HG03565 (cell line): ENCODE data around the gene OXSR1.
A peak's percentile ranks its signal among the peaks of the same experiment; 100 is the strongest.
"Not testable (repeated sequence)": the region's sequence is repeated elsewhere in the genome, so short reads cannot be mapped to it uniquely, and the experiment has no call there.

Source experiments
- ATAC-seq: cut with Tn5 transposase; IDR thresholded peaks from one replicate; pipeline ENCODE4 v1.9.1; 2021; ENCODE audit warnings: mild to moderate bottlenecking, moderate library complexity; ENCODE audit not compliant: unreplicated experiment

The OXSR1 gene

DNA sequence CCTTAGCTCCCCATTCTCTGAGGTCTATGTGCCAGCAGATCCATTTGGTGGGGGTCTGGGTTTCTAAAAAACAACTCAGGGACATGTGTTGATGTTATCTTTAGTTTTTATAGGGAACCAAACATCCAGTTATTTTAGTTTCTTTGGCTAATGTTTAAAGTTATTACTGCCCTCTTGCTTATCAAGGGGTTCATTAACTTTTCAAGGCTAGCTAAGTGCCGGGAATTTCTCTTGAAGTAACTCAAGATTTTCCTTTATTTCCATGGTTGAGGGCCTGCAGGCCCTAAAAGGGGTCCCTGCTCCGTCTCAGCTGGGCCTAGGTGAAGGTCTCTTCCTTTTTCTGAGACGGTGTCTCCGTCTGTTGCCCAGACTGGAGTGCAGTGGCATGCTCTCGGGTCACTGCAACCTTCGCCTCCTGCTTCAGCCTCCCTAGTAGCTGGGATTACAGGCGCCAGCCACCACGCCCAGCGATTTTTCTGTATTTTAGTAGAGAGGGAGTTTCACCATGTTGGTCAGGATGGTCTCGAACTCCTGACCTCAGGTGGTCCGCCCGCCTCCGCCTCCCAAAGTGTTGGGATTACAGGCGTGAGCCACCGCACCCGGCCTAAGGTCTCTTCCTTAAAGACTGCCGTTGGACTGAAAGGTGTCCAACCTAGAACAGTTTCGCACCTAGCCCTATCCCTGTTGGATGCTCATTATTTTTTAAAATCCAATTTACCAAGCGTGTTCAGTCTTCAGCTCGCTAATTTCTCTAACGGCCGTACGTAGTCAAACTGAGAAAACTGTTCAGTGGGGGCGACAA lies 1.3 kb upstream of the OXSR1 start:
- ATAC-seq, result no peak

DNA sequence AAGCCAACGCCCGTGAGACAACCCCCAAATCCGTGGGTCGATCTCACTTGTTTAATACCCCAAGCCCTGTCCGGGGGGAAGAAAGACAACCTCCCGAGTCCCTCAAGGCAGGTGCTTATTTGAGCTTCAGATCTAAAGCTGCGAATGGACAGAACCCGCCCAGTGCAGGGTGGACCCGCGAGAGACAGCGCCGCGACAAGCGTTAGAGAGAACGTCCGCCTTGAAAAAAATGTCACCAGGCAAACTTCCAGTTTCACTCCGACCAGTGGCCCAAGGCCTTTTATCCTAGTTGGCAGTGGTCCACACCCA lies 740 bp upstream of the OXSR1 start:
- ATAC-seq, result no peak

DNA sequence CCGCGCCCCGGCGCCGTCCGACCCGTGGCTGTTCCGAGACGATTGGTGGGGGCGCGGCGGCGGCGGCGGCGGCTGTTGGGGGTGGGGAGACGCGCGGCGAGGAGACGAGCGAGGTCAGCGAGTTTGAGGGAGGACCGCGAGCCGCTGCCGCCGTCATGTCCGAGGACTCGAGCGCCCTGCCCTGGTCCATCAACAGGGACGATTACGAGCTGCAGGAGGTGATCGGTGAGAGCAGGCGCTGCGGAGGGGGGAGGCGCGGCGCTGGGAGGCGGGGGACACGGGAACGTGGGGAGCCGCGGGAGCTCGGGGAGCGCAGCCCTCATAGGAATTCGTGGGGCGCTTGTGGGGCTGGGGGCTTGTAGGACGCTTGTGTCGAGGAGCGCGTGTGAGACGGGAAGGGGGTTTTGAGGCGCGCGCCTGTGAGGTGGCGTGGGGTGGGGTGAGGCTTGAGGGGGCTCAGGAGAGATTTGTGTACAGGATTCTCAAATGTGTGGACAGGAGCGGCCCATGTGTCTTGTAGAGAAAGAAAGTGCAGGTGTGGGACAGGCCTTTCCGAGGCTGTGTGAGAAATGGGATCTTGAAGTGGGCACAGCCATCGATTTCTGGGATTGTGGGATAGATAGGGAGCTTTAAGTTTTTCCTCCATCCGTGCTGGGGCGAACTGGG lies 518 bp downstream of the OXSR1 start:
- ATAC-seq, result no peak

DNA sequence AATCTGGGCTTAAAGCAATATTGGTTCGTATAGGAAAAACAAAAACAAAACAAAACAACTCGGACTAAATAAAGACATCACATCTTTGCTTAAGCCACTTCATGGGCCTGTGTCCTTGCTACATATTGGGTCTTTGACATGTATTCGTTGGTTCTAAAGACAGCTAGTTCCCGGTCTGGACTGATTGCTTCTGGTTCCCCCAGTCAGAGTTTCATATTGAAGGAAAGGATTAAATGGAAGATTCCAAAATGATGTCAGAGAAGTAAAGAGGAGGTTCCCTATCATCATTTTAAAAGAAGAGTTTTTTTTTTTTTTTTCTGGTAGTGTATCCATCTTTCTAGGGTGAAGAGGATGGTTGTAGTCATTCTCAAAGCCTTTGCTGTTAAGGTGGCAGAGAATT lies 2.3 kb downstream of the OXSR1 start:
- no peak for ATAC-seq

DNA sequence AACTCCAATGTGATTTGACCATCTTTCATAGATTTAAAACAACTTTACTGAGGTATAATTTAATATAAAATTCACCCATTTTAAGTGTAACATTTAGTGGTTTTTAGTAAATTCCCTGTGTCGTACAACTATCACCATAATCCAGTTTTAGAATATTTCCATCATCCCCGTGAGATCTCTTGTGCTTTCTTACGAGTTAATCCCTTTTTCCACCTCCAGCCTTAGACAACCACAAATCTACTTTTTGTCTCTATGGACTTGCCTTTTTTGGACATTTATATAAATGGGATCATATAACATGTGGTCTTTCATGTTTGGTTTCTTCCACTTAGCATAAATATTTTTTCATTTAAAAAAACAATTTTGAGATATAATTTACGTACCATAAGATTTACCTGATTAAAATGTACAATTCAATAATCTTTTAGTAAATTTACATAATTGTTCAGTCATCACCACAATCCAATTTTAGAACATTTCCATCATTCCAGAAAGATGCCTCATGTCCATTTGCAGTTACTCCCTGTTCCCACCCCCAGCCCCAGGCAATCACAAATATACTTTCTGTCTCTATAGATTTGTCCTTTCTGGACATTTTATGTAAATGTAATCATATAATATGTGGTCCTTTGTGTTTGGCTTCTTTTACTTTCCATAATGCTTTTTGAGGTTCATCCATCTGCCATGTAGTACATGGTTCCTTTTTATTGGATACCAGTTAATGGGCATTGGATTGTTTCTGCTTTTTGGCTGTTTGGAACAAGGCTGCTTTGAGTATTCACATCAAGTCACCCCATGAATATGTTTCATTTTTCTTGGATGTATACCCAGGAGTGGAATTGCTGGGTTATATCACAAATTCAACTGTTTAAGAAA lies 3.1 kb downstream of the OXSR1 start:
- no peak for ATAC-seq

- no peak for ATAC-seq
These were observed 3.6 kb downstream of the OXSR1 start for GRCh38 chr3:38169027-38169317.

GRCh38 chr3:38170722-38171121 lies 5.4 kb downstream of the OXSR1 start:
- ATAC-seq, result no peak

GRCh38 chr3:38171622-38172021 lies 6.3 kb downstream of the OXSR1 start:
- ATAC-seq, result no peak

DNA sequence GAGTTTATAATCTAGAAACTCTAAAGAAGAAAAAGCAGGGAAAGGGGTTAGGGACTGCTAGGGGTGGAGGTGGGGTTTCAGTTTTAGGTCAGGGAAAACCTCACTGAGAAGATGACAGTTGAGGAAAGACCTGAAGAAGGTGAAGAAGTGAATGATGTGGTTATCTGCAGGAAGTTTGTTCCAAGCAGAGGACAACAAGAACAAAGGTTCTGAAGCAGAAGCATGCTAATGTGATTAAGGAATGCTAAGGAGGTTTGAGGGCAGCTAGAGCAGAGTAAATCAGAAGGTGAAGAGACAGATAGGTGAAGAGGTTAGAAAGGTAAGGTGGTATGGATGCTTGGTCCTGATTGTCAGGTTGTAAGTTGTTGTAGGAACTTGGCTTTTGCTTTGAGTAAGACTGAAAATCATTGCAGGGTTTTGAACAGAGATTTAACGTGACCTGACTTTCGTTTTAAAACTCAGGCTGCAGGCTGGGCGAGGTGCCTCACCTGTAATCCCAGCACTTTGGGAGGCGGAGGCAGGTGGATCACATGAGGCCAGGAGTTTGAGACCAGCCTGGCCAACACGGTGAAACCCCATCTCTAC lies 8.6 kb downstream of the OXSR1 start:
- ATAC-seq, result peak; percentile 51

DNA sequence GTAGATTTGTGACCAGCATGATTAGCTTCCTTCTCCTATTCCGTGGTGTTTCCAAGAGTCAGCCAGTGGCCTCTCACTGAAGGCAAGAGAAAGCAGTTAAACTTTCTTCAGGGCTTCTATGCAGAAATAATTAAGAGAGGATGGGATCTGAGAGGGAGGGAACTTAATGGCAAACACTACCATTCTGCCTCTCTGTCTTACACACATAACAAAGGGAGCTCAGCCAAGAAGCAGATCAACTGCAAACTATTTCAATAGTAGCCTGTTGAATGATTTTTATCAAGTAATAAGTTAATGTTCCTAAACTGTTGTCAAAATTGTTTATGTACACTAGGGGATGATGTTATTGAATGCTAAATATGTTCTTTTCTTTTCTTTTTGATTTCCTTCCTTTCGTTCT lies 11.8 kb downstream of the OXSR1 start:
- no peak for ATAC-seq

GRCh38 chr3:38186781-38187180 lies 21.4 kb downstream of the OXSR1 start:
- no peak for ATAC-seq

GRCh38 chr3:38190481-38190881 lies 25.1 kb downstream of the OXSR1 start:
- no peak for ATAC-seq

DNA sequence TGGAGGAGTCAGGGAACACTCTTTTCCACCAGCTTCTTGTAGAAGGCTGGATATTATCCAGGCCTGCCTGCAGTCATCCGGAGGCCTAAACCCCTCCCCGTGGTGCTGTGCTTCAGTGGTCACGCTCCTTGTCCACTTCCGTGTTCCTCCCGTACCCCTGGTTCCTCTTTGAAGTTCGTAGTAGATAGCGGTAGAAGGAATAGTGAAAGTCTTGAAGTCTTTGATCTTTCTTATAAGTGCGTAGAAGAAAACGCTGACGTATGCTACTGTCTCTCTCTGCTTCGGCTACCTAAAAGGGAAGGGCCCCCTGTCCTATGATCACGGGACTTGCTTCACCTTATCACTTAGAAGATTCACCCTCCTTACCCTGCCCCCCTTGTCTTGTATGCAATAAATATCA lies 37.6 kb downstream of the OXSR1 start:
- not testable (repeated sequence) for ATAC-seq

DNA sequence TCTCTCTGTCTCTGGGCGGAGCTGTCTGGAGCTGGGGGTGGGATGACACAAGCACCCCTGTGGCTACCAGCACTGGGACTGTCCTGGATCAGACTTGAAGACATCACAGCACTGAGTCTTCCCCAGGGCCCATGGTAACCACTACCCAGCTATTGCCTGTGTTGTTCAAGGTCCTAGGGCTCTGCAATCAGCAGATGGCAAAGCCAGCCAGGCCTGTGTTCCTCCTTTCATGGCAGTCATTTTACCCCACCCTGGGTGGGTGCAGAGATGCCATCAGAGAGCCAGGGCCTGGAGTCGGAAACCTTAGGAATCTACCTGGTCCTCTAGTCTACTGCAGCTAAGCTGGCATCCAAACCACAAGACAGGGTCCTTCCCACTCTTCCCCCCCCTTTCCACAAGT lies 38.4 kb downstream of the OXSR1 start:
- no peak for ATAC-seq

GRCh38 chr3:38204599-38205471 lies 39.5 kb downstream of the OXSR1 start:
- no peak for ATAC-seq

- ATAC-seq, result no peak
These were observed 40.1 kb downstream of the OXSR1 start for GRCh38 chr3:38205472-38205805.

DNA sequence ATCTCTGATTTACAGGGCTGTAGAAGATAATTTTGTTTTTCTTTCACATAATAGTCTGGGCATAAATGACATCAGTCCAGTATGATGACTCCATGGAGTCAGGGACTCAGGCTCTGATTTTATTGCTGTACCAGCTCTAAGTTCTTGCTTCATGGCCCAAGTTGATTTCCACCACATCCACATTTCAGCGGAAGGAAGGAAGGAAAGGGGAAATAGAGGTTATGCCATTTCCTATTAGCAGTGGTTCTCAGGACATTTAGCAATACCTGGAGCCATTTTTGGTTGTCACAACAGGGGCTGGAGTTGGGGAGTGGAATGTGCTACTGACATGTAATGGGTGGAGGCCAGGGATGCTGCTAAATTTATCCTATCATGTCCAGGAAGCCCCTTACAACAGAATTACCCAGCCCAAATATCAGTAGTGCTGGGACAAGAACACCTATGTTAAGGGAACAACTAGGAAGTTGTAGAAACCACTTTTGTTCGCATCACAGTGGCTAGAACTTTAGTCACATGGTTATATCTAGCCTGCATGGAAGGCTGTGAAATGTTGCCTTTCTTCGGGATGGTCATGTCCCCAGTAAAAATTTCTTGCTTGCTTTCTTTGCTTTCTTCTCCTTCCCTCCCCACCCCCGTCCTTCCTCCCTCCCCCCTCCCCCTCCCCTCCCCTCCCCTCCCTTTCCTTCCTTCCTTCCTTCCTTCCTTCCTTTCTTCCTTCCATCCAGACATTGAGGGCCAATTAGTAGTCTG lies 42.1 kb downstream of the OXSR1 start:
- no peak for ATAC-seq

DNA sequence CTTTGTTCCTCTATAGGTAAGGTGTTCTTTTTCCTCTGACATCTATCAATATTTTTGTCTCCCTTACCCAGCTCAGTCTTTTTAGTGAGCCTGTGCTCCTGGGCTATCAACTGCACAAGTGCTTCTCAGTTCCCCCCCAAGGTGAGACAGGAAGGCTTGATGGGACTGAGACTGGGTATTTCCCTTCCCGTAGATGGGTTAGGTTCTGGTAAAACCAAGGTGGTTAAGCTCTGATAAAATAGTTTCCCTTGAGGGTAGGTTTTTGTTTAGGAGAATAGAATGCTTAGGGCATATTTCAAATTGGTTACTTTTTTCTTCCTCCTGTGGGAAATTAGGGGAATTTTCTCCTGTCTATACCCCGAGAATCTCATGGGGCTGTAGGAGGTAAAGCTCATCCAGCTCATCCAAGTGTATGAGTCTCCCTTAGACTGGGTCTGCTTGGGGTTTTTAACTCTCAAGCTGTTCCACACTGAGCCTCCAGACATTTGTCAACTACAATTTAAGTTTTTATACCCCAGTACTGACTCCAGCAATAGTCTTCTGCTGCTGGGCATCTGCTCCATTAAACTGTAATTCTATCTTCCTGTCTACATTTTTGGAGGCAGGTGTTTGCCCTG lies 44.9 kb downstream of the OXSR1 start:
- ATAC-seq, result peak; percentile 69

DNA sequence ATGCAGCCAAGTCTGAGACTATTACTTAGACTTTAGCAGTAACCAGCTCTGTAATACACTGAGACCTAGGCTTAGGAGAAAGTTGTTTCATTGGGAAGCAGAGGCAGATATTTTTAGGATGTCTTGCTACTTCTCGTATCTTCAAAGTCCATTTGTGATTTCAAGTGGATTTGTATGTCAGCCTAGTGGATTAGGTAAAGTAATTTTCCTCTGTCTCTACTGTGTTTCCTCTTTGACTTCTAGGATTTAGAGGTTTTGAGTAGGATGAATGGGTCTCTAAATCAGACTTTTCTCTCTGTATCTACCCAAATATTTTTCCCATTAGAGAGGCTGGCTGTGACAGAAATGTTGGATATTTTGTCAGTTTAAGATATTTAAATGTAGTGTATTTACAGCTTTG lies 46.8 kb downstream of the OXSR1 start:
- no peak for ATAC-seq

- no peak for ATAC-seq
These were observed 49.2 kb downstream of the OXSR1 start for GRCh38 chr3:38214560-38214959.
